ENCODE data around the gene ZDHHC14.
"Not testable (repeated sequence)": the region's sequence is repeated elsewhere in the genome, so short reads cannot be mapped to it uniquely, and the experiment has no call there.

Gene ZDHHC14

DNA sequence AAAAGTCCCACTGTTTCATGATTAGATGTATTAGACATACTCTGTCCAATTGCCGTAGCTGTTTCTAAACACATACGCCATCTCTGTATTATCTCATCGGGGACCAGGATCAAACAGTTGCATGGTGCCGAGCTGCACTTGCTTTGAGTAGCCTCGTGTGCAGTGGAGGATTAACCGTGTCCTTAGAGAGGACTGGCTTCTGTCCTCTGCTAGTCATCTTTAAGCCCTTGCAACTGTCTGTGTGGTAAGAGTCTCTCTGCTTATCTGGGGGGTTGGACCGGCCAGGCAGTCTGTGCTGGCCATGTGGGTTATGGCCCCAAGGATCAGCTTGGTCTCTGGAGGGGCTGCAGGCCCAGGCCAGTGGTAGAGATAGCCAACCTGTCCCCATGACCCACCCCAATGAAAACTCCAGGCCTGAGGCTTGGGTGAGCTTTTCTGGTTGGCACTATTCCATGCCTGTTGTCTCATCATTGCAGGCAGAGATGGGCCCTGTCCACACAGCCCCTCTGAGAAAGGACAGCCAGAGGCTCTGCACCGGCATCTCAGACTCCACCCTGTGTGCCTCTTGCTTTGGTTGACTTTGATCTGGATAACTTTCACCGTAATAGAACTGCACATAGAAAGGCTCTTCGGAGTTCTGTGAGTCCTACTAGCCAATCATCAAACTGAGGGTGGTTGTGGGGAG, 304.7 kb downstream of the ZDHHC14 start:
- no peak for DNase-seq (ENCODE audit: low read depth in 3 of 3)

DNA sequence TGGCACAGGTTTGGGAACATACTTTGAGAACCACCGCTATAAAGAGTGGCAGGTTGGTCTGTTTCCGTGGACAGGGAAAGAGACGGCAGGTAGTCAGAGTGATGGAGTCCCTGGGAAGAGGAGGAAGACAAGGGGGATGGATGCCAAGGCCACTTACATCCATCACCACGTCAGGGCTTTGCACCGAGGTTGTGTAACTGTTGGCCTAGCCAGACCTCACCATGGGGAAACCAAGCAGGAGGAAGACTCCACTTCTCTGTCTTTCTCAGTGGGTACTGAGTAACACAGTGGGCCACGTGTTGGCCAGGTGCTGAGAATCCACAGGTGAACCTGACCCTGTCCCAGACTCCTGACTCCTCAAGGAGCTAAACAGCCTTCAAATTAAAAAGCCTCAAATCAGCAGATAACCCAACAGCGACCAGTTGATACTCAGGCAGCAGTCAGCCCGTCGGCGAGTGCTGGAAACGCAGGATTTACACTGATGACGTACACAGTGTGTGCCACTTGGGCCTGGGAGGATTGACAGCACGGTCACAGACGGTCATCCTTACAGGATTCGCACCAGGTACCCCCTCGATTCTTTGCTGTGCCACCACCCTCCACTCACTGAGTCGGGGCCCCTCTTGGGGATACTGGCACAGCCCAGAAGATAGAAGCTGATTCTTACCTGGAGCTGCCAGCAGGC, 307.4 kb downstream of the ZDHHC14 start:
- DNase-seq (ENCODE audit: low read depth in 3 of 3): no peak

- DNase-seq (ENCODE audit: low read depth in 3 of 3): no peak
These were observed 308.1 kb downstream of the ZDHHC14 start for GRCh38 chr6:157688960-157689599.

- DNase-seq (ENCODE audit: low read depth in 3 of 3): no peak
These were observed 308.9 kb downstream of the ZDHHC14 start for GRCh38 chr6:157689875-157690274.

GRCh38 chr6:157690441-157691210, 309.6 kb downstream of the ZDHHC14 start:
- DNase-seq (ENCODE audit: low read depth in 3 of 3): no peak

- DNase-seq (ENCODE audit: low read depth in 3 of 3): not testable (repeated sequence)
These were observed 310.6 kb downstream of the ZDHHC14 start for GRCh38 chr6:157691621-157692020.

GRCh38 chr6:157693867-157694266, 312.9 kb downstream of the ZDHHC14 start:
- DNase-seq (ENCODE audit: low read depth in 3 of 3): no peak

GRCh38 chr6:157695301-157696040, 314.5 kb downstream of the ZDHHC14 start:
- DNase-seq (ENCODE audit: low read depth in 3 of 3): no peak

DNA sequence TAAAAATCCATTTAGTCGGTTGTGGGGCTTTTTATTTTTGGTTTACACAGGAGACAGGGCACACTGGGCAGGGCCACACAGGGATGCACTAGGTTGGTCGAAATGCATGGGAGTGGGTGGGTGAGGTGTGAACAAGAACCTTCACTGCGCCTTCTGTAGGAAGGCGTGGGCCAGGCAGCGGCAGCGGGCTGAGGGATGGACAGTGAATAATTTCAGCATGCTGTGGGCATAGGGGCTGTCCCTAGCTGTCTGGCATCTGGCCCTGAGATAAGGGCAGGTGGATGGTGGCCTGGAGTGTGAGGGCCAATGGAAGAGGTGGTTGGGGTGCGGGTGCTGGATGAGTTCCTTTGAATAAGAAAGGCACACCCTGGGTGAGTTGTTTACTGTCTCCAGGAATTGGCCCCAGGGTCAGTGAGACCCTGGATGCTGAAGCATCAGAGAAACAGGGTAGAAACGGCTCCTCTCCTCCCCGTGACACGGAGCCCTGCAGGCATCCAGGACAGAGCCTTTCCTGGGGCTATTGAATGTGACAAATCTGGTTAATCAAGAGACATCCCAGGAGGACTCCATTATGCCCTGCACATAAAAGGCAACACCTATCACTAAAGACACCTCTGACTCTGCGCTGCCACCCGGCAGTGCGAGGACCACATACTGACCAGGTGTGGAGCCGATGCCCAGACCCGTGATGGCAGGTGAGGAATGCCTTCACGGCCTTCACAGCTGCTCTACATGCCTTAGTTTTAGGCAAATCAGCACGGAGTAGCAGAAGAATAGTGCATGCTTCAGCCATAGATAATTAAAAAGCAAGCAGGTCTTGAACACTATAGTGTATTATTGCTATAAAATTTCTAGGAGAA, 319.0 kb downstream of the ZDHHC14 start:
- no peak for DNase-seq (ENCODE audit: low read depth in 3 of 3)

GRCh38 chr6:157706351-157706750, 325.4 kb downstream of the ZDHHC14 start:
- DNase-seq (ENCODE audit: low read depth in 3 of 3): not testable (repeated sequence)

DNA sequence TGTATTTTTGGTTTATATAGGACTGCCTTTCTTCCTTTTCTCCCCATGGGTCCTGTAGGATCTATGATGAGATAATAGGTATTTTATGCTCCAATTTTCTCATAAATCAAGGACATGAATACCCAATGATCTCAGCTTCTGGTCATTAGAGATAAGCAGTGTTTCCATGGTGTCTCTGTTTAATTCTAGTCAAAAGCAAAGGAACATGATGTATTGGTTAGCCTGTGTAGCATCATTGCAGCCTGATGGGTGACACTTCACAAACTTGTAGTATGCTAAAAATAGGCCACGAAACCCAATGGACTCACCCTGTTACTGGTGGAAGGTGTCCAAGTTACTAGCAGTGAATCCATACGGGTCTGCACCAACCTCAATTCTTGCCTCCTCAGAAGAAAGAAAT, 325.9 kb downstream of the ZDHHC14 start:
- DNase-seq (ENCODE audit: low read depth in 3 of 3): no peak

GRCh38 chr6:157707576-157707975, 326.6 kb downstream of the ZDHHC14 start:
- no peak for DNase-seq (ENCODE audit: low read depth in 3 of 3)

- no peak for DNase-seq (ENCODE audit: low read depth in 3 of 3)
These were observed 327.2 kb downstream of the ZDHHC14 start for GRCh38 chr6:157708239-157708638.

DNA sequence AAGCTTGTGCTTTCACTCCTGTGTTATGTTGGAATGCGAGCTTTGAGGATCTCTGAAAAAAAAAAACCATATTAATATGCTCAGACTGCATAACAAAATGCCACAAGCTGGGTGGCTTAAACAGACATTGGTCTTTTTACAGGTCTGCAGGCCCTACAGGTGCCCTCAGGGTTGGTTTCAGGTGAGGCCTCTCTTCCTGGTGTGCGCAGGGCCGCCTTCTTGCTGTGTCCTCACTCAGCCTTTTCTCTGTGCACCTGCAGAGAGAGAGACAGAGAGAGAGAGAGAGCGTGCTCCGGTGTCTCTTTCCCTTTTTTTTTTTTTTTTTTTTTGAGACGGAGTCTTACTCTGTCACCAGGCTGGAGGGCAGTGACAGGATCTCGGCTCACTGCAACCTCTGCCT, 327.9 kb downstream of the ZDHHC14 start:
- no peak for DNase-seq (ENCODE audit: low read depth in 3 of 3)

GRCh38 chr6:157709555-157709954, 328.6 kb downstream of the ZDHHC14 start:
- no peak for DNase-seq (ENCODE audit: low read depth in 3 of 3)

DNA sequence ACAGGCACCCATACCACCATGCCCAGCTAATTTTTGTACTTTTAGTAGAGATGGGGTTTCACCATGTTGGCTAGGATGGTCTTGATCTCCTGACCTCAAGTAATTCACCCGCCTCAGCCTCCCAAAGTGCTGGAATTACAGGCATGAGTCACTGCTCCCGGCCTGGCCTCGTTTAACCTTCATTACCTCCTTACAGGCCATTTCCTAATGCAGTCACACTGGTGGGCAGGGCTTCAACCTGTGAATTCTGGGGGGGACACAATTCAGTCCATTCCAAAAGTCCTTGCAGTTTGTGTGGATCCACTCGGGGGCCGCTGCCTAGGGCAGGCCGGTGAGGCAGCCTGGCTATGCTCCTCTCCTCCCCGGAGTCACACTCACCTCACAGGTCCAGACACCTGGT, 329.6 kb downstream of the ZDHHC14 start:
- DNase-seq (ENCODE audit: low read depth in 3 of 3): no peak

- peak in 1 of 3 experiments; percentile 2 for DNase-seq (ENCODE audit: low read depth in 3 of 3)
These were observed 330.1 kb downstream of the ZDHHC14 start for GRCh38 chr6:157711060-157711459.

DNA sequence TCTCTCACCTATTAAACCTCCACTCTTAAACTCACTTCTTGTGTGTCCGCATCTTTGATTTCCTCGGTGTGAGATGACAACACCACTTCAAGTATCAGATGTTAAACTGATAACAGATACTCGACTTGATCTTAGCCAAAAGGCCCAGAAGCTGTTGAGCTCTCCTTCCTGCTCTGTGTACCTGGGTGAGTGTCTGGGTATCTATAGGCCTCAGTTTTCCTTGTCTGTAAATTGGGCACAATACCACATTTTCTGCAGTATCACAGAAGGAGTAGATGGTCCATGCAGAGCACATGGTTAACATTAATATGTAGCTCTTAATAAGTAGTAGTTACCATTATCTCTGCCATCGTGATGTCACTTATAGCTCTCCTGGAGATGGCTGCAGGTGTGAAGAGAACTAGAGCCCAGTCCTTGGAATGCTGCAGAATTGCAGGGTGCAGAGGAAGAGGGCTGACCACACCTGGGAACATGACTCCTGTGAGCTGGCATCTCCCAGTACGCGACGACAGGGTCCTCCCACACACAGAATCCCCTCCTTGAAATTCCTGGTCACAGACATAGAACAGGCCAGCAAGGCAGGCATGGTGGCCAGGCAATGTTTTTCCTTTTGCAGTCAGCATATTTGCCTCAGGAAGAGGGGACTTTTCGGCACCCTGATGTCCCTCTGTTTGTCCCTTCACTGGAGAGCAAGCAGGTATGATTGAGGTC, 331.8 kb downstream of the ZDHHC14 start:
- no peak for DNase-seq (ENCODE audit: low read depth in 3 of 3)

DNA sequence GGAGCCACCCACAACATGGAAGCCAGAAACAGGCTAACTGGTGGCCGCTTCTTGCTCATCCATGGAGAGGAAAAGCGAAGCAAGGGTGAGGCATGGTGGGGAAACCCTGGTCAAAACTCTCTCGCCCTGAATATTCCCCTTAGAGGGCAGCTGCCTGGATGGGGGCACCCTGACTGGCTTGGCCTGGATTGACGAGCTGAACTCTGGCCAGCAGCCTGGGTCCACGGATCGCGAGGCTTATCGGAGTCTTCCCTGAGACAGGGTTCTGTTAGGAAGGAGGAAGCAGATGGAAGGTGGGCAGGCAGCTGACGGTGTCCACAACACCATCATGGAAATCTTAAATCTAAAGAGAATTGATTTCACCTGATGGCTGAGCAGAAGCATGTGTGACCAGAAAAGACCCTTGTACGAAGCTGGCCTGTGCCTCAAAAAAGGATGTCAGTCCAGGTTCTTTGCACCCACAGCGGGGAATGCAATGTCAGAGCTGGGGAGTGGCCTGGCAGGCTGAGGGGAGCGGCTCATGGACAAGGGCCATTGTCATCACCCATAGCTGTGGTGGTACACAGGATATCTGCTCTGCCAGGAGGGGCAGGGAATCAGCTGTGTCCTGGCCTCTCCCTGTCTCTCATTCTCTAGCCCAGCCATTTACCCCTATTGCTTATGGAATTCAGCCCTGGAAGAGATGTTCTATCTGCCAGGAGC, 332.6 kb downstream of the ZDHHC14 start:
- no peak for DNase-seq (ENCODE audit: low read depth in 3 of 3)

Measured in stimulated activated CD4-positive, alpha-beta T cell treated with anti-CD3 and anti-CD28 coated beads, TNF-alpha, amount 100 ng/mL, for 24 hours (primary cell).